DMS53 treated with DMSO at 0.1 percent for 48 hours (cell line): ENCODE measurements around the gene ZCCHC14.
A peak's percentile ranks its signal among the peaks of the same experiment; 100 is the strongest.
"Not testable (repeated sequence)": the region's sequence is repeated elsewhere in the genome, so short reads cannot be mapped to it uniquely, and the experiment has no call there.

ENCODE experiments used
- DNase-seq: peaks from one replicate; lab custom pipeline; 2025; ENCODE audit not compliant: unreplicated experiment; lab: John Stamatoyannopoulos, UW

Gene ZCCHC14

GRCh38 chr16:87388818-87389134, 104.0 kb downstream of the ZCCHC14 start:
- DNase-seq, result no peak

GRCh38 chr16:87387942-87388817, 104.6 kb downstream of the ZCCHC14 start:
- DNase-seq, result peak; percentile 96

- DNase-seq, result not testable (repeated sequence)
These were observed 108.0 kb downstream of the ZCCHC14 start for GRCh38 chr16:87384875-87385167.

- DNase-seq, result peak; percentile 57
These were observed 108.5 kb downstream of the ZCCHC14 start for GRCh38 chr16:87384162-87384874.

- peak; percentile 59 for DNase-seq
These were observed 109.2 kb downstream of the ZCCHC14 start, which contains the start of gene FBXO31 for GRCh38 chr16:87383505-87384161. Gene FBXO31, minus strand, starts transcription at chr16:87383776. Its CDS starts 32 bp downstream, at chr16:87383744.

- DNase-seq, result no peak
These were observed 110.6 kb downstream of the ZCCHC14 start for GRCh38 chr16:87382023-87382785.

GRCh38 chr16:87380881-87381280, 111.9 kb downstream of the ZCCHC14 start:
- DNase-seq, result no peak

- DNase-seq, result no peak
These were observed 112.4 kb downstream of the ZCCHC14 start for GRCh38 chr16:87380403-87380802.

- not testable (repeated sequence) for DNase-seq
These were observed 113.5 kb downstream of the ZCCHC14 start for GRCh38 chr16:87379312-87379752.

GRCh38 chr16:87376660-87377059, 116.2 kb downstream of the ZCCHC14 start:
- DNase-seq, result no peak

- DNase-seq, result no peak
These were observed 117.2 kb downstream of the ZCCHC14 start for GRCh38 chr16:87375426-87376135.

GRCh38 chr16:87374313-87374712, 118.5 kb downstream of the ZCCHC14 start:
- DNase-seq, result no peak

GRCh38 chr16:87372305-87372704, 120.5 kb downstream of the ZCCHC14 start:
- DNase-seq, result no peak

GRCh38 chr16:87371261-87371866, 121.5 kb downstream of the ZCCHC14 start:
- DNase-seq, result no peak

GRCh38 chr16:87369796-87370719, 122.8 kb downstream of the ZCCHC14 start:
- DNase-seq, result no peak

GRCh38 chr16:87369117-87369765, 123.6 kb downstream of the ZCCHC14 start:
- DNase-seq, result no peak

GRCh38 chr16:87368029-87368770, 124.6 kb downstream of the ZCCHC14 start:
- DNase-seq, result no peak

GRCh38 chr16:87367529-87367928, 125.3 kb downstream of the ZCCHC14 start:
- DNase-seq, result no peak
